Jurkat, Clone E6-1 (cell line): Measurements from ENCODE around the gene PLEKHA4. TPM values are rescaled to one million over a fixed set of nuclear protein-coding genes. Genes with fewer than 3 reads are reported as not detected.
A peak's percentile ranks its signal among the peaks of the same experiment; 100 is the strongest.
"Not testable (repeated sequence)": the region's sequence is repeated elsewhere in the genome, so short reads cannot be mapped to it uniquely, and the experiment has no call there.

Experiments
- DNase-seq: peaks from one replicate; pipeline ENCODE4 v3.0.0-alpha.2; 2011; ENCODE audit warnings: low read depth, low spot score
- H3K4me3 ChIP-seq: 2 replicates; pipeline ENCODE4 v1.5.1; 2011; ENCODE audit warnings: mild to moderate bottlenecking, low read length, control low read depth, moderate library complexity
- polyA plus RNA-seq: library from polyadenylated mRNA; unstranded; fragments of >200 nt; gene quantifications from one replicate; pipeline ENCODE4 v1.2.1, GENCODE V29; 2012; ENCODE audit warnings: missing spikeins; ENCODE audit not compliant: insufficient read length, insufficient read depth

PLEKHA4 gene
- polyA plus RNA-seq: 3.5 TPM

- H3K4me3 ChIP-seq: no peak within 1 kb of the TSS
- no peak for DNase-seq
Measured at GRCh38 chr19:48868114-48868886, at the start of gene PLEKHA4. Gene PLEKHA4, minus strand, starts transcription at chr19:48868617. Its CDS starts 997 bp downstream, at chr19:48867620.

GRCh38 chr19:48918071-48918470 is 49.7 kb upstream of the PLEKHA4 start:
- no peak overlapping the region for H3K4me3 ChIP-seq
- no peak for DNase-seq

GRCh38 chr19:48915757-48916156 is 47.3 kb upstream of the PLEKHA4 start:
- no peak for DNase-seq
- no peak overlapping the region for H3K4me3 ChIP-seq

- no peak for DNase-seq
- H3K4me3 ChIP-seq: no peak overlapping the region
Measured at GRCh38 chr19:48914181-48914580, 45.8 kb upstream of the PLEKHA4 start.

- H3K4me3 ChIP-seq: no peak overlapping the region
- DNase-seq: no peak
Measured at GRCh38 chr19:48913114-48913889, 44.9 kb upstream of the PLEKHA4 start.

DNA sequence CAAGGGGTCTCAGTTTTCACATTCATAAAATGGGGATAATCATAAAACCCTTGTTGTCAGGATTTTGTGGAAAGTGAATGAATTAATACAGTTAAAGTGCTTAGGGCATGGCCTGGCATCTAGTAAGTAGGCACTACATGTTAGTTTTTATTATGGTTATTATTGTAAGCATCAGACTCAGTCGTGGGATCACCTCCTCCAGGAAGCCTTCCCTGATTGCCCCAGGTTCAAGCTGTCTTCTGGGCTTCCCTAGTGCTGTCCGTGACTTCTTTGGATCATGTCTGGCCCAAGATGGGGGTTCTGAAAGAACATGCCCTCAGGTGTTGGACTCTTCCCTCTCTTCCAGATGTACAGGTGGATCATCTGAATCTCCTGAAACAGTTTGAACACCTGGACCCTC is 42.4 kb upstream of the PLEKHA4 start:
- no peak overlapping the region for H3K4me3 ChIP-seq
- DNase-seq: no peak

DNA sequence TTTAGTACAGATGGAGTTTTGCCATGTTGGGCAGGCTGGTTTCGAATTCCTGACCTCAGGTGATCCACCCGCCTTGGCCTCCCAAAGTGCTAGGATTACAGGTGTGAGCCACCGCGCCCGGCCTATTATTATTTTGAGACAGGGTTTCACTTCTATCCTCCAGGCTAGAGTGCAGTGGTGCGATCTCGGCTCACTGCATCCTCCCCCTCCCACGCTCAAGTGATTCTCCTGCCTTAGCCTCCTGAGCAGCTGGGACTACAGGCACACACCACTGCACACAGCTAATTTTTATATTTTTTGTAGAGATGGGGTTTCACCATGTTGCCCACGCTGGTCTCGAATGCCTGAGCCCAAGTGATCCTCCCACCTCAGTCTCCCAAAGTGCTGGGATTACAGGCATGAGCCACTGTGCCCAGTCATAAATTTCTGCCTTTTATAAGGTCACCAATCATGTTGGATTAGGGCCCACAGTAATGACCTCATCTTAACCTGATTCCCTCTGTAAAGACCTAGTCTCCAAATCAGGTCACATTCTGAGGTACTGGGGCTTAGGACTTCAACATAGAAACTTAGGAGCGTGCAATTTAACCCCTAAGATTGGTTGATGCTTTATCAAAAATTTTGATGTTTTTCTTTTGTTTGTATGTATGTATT is 41.1 kb upstream of the PLEKHA4 start:
- not testable (repeated sequence) for DNase-seq, H3K4me3 ChIP-seq

DNA sequence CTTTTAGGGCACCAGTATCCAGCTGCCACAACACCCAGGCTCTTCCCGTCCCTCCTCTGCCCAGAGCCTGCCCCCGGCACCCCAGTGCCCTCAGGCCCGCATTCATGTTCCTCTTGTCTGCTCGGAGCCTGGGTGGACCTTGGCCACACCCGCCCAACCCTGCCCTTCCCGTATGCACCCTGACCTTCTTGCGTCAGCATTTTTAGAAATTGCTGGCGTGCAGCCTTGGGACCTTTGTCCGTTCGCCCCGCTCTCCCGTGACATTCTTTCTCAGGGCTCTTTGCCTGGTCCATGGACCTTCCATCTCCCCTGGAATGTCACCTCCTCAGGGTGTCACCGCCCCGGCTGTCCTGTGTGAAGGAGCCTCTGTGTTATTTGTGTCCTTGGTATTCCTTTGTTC is 39.3 kb upstream of the PLEKHA4 start:
- DNase-seq: no peak
- H3K4me3 ChIP-seq: no peak overlapping the region

DNA sequence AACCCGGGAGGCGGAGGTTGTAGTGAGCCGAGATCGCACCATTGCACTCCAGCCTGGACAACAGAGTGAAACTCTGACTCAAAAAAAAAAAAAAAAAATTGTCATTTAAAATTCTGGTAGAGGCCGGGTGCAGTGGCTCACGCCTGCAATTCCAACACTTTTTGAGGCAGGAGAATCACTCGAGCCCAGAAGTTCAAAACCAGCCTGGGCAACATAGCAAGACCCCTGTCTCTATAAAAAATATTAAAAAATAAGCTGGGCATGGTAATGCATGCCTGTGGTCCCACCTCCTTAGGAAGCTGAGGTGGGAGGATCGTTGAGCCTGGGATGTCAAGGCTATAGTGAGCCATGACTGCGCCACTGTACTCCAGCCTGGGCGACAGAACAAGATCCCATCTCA is 37.9 kb upstream of the PLEKHA4 start:
- H3K4me3 ChIP-seq: no peak overlapping the region
- DNase-seq: no peak

- DNase-seq: no peak
- no peak overlapping the region for H3K4me3 ChIP-seq
Measured at GRCh38 chr19:48905664-48906063, 37.2 kb upstream of the PLEKHA4 start.

- not testable (repeated sequence) for H3K4me3 ChIP-seq, DNase-seq
Measured at GRCh38 chr19:48903788-48904187, 35.4 kb upstream of the PLEKHA4 start.

DNA sequence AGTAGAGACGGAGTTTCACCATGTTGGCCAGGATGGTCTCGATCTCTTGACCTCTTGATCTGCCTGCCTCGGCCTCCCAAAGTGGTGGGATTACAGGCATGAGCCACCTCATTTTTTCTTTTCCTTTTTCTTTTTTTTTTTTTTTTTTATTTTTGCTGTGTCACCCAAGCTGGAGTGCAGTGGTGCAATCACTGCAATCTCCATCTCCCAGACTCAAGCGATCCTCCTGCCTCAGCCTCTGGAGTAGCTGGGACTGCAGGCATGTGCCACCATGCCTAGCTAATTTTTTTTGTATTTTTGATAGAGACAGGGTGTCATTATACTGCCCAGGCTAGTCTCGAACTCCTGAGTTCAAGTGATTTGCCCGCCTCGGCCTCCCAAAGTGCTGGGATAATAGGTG is 33.9 kb upstream of the PLEKHA4 start:
- H3K4me3 ChIP-seq: not testable (repeated sequence)

DNA sequence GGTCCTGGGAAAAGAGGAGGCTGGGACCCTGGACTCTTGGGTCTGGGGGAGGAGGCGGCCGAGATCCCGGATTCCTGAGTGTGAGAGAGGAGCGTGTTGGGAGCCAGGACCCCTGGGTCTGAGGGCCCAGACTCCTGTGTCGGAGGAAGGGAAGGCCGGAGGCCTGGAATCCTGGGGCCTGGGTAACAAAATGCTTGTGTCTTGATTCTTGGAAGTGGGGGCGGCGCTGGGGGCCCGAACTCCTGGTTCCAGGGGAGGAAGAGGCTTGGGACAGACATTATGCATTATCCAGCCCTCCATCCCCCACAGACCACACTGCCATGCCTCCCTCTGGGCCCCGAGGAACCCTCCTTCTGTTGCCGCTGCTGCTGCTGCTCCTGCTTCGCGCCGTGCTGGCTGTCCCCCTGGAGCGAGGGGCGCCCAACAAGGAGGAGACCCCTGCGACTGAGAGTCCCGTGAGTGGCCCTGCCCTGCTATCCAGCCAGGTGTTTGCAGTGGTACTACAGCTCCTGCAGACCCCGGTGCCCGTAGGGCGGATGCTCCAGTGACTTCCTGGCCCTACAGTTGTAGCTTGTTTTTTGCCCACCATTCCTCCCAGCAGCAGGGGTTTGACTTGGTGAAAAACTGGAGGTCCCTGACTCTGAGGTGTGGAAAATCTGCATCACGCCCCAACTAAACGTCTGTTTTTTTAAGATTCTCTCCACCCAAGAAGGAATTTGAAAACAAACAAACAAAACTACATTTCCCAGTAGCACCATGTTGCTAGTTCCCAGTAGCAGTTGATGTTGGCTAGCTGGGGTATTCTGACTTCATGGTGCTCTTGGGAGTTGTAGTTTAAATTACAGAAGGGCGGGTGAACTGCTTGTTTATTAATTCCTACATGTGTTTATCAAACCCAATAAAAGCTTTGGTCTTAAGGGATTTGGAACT is 32.3 kb upstream of the PLEKHA4 start:
- peak overlapping the region; percentile 69 for H3K4me3 ChIP-seq
- DNase-seq: no peak

More for the DNA sequence above, 33.9 kb upstream of the PLEKHA4 start:
- DNase-seq: not testable (repeated sequence)

GRCh38 chr19:48899781-48900476 is 31.5 kb upstream of the PLEKHA4 start, which contains the start of gene NUCB1:
Gene NUCB1, plus strand, starts transcription at chr19:48900312. Its CDS starts 485 bp downstream, at chr19:48900797.
- peak; percentile 96 for DNase-seq
- H3K4me3 ChIP-seq: peak within 1 kb of the TSS; percentile 69

- H3K4me3 ChIP-seq: peak overlapping the region; percentile 69
- not testable (repeated sequence) for DNase-seq
Measured at GRCh38 chr19:48899386-48899749, 31.0 kb upstream of the PLEKHA4 start.

GRCh38 chr19:48897181-48897580 is 28.8 kb upstream of the PLEKHA4 start:
- no peak overlapping the region for H3K4me3 ChIP-seq
- no peak for DNase-seq

GRCh38 chr19:48896191-48896720 is 27.8 kb upstream of the PLEKHA4 start:
- DNase-seq: no peak
- H3K4me3 ChIP-seq: no peak overlapping the region

DNA sequence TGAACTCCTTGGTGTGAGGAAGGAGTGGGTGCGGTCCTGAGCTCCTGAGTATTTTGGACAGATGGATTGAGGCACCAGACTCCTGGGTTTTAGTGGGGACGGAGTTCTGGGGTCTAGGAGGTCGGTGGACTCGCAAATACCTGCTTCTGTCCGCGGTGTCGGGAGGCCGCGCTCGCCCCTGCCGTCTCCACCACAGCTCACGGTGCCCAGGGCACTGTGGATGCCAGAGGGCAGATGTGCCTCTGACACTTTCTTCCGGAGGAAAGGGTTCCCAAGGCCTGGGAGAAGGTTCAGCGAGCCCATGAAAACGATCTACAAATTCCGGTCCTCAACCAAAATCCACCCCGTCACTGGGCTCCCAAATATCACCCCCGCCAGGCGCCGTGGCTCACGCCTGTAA is 26.8 kb upstream of the PLEKHA4 start:
- H3K4me3 ChIP-seq: no peak overlapping the region
- DNase-seq: no peak
